Upper lobe of right lung (tissue), 1 donor: ENCODE data around the gene A2M. TPM values are rescaled to one million over a fixed set of nuclear protein-coding genes. Genes with fewer than 3 reads are reported as not detected.

Experiments
- ATAC-seq: fragments of 200-7000 bp; cut with Tn5 transposase; one replicate; pipeline ENCODE4 v1.9.1; 2020; ENCODE audit warnings: mild to moderate bottlenecking, moderate library complexity
- DNase-seq: peaks from one replicate; pipeline ENCODE4 v3.0.0-alpha.2; 2020
- H3K27ac ChIP-seq: fragments of 200-600 bp; one replicate; pipeline ENCODE4 v1.8.0; 2022
- H3K27me3 ChIP-seq: fragments of 200-600 bp; one replicate; pipeline ENCODE4 v1.8.0; 2022; ENCODE audit warnings: mild to moderate bottlenecking
- H3K36me3 ChIP-seq: fragments of 200-600 bp; one replicate; pipeline ENCODE4 v1.8.0; 2022
- H3K4me1 ChIP-seq: fragments of 200-600 bp; one replicate; pipeline ENCODE4 v1.8.0; 2022
- H3K4me3 ChIP-seq: fragments of 200-600 bp; one replicate; pipeline ENCODE4 v1.8.0; 2022; ENCODE audit warnings: mild to moderate bottlenecking
- H3K9me3 ChIP-seq: fragments of 200-600 bp; one replicate; pipeline ENCODE4 v1.8.0; 2022
- CTCF ChIP-seq: fragments of 200-600 bp; IDR thresholded peaks from one replicate; pipeline ENCODE4 v1.8.0; 2022; ENCODE audit warnings: antibody characterized with exemption
- intact Hi-C: fragments of 100-400 bp; cut with DNase I; formaldehyde crosslinking; loops from one replicate; pipeline ENCODE4 v1.11.0; 2022
- total RNA-seq: library from RNA; stranded (reverse); fragmentation: NEBNext Ultra II Directional; extraction: Animal tissue kit (Norgen Biotek cat#: 25700); gene quantifications from one replicate; pipeline ENCODE4 v1.2.1, GENCODE V29; 2021
- donor health status: DM: no; HTN: yes; CAD: no; lungs with severe emphysema.

A2M gene
- total RNA-seq, 1 donor from 2014 or later = 2,772 TPM

- DNase-seq = no peak
- Histone ChIP-seq H3K4me3 (no peak overlapping the region), H3K4me1 (no peaks in the 10 kb centered on the region), H3K9me3 (no peaks in the 10 kb centered on the region), H3K27ac (no peak overlapping the region), H3K27me3 (no peaks in the 10 kb centered on the region), H3K36me3 (no peaks in the 10 kb centered on the region)
- TF ChIP-seq CTCF = no peak
- intact Hi-C loops = loop anchor here (10.0 kb wide), 1 partner anchor 366 kb away; no protein-coding TSS in a partner anchor
- ATAC-seq = no peak
Observed at GRCh38 chr12:9040484-9041186, 75.1 kb downstream of the A2M start.

GRCh38 chr12:9039397-9039977 lies 76.2 kb downstream of the A2M start:
- Histone ChIP-seq H3K27me3 (no peaks in the 10 kb centered on the region), H3K9me3 (no peaks in the 10 kb centered on the region), H3K4me1 (no peaks in the 10 kb centered on the region), H3K4me3 (no peak overlapping the region), H3K36me3 (no peaks in the 10 kb centered on the region), H3K27ac (no peak overlapping the region)
- intact Hi-C loops = loop anchor here (10.0 kb wide), 1 partner anchor 85 kb away; no protein-coding TSS in a partner anchor
- no peak for DNase-seq
- TF ChIP-seq CTCF = peak; percentile 79
- peak; percentile 83 for ATAC-seq

- H3K4me3 ChIP-seq = no peak overlapping the region
- H3K9me3 ChIP-seq = no peaks in the 10 kb centered on the region
- no peaks in the 10 kb centered on the region for H3K36me3 ChIP-seq
- DNase-seq (no peak), ATAC-seq (no peak)
- no peak overlapping the region for H3K27ac ChIP-seq
- no peaks in the 10 kb centered on the region for H3K4me1 ChIP-seq
- no peak for TF ChIP-seq CTCF
- intact Hi-C loops = loop anchor here (10.0 kb wide), 1 partner anchor 83 kb away; no protein-coding TSS in a partner anchor
- no peaks in the 10 kb centered on the region for H3K27me3 ChIP-seq
Observed at GRCh38 chr12:9037431-9037830, 78.3 kb downstream of the A2M start.

GRCh38 chr12:9036227-9036626 lies 79.5 kb downstream of the A2M start:
- no peaks in the 10 kb centered on the region for H3K4me1 ChIP-seq
- DNase-seq (no peak), ATAC-seq (no peak)
- H3K27me3 ChIP-seq = no peaks in the 10 kb centered on the region
- no peak overlapping the region for H3K4me3 ChIP-seq
- TF ChIP-seq CTCF = no peak
- no peak overlapping the region for H3K27ac ChIP-seq
- no peaks in the 10 kb centered on the region for H3K36me3 ChIP-seq
- no peaks in the 10 kb centered on the region for H3K9me3 ChIP-seq
- intact Hi-C loops = loop anchor here (10.0 kb wide), 1 partner anchor 81 kb away; no protein-coding TSS in a partner anchor

GRCh38 chr12:9034095-9034494 lies 81.6 kb downstream of the A2M start:
- H3K9me3 ChIP-seq = no peaks in the 10 kb centered on the region
- no peaks in the 10 kb centered on the region for H3K27me3 ChIP-seq
- intact Hi-C loops = loop anchor here (10.0 kb wide), 1 partner anchor 79 kb away; no protein-coding TSS in a partner anchor
- H3K4me1 ChIP-seq = no peaks in the 10 kb centered on the region
- TF ChIP-seq CTCF = no peak
- DNase-seq (no peak), ATAC-seq (no peak)
- no peak overlapping the region for H3K4me3 ChIP-seq
- H3K27ac ChIP-seq = no peak overlapping the region
- no peaks in the 10 kb centered on the region for H3K36me3 ChIP-seq
